Colonic mucosa (tissue), 4 donors: ENCODE data around the gene LORICRIN. TPM values are rescaled to one million over a fixed set of nuclear protein-coding genes. Genes with fewer than 3 reads are reported as not detected.

Experiments used
- DNase-seq: peaks from one replicate; pipeline ENCODE4 v3.0.0-alpha.2; 2020
- H3K27ac ChIP-seq: fragments of 200-600 bp; one replicate; pipeline ENCODE4 v1.8.0; 2021
- H3K27me3 ChIP-seq: fragments of 200-600 bp; one replicate; pipeline ENCODE4 v1.8.0; 2021
- H3K36me3 ChIP-seq: fragments of 200-600 bp; one replicate; pipeline ENCODE4 v1.8.0; 2021
- H3K4me1 ChIP-seq: fragments of 200-600 bp; one replicate; pipeline ENCODE4 v1.8.0; 2021; ENCODE audit warnings: mild to moderate bottlenecking
- H3K4me3 ChIP-seq: fragments of 200-600 bp; one replicate; pipeline ENCODE4 v1.8.0; 2021
- H3K9ac ChIP-seq, 2 donors: one replicate each; pipeline ENCODE4 v1.7.0; 2013; ENCODE audit warnings: control low read depth in 2 of 2, low read depth in 2 of 2, low read length in 2 of 2
- H3K9me3 ChIP-seq: fragments of 200-600 bp; one replicate; pipeline ENCODE4 v1.8.0; 2021
- intact Hi-C: fragments of 100-400 bp; cut with DNase I; formaldehyde crosslinking; loops from one replicate; pipeline ENCODE4 v1.14.1; 2022
- total RNA-seq, 2 donors: library from RNA; stranded (reverse); fragmentation: NEBNext Ultra II Directional in 1 of 2; extraction: Animal tissue kit (Norgen Biotek cat#: 25700) in 1 of 2; gene quantifications; one replicate each; pipeline ENCODE4 v1.2.1, GENCODE V29; 2021
- TF ChIP-seq, protein P1 (sequence below): fragments of 200-600 bp; IDR thresholded peaks from one replicate; pipeline ENCODE4 v1.8.0; 2022; ENCODE audit warnings: antibody characterized with exemption, mild to moderate bottlenecking
- donor health status: healthy.
- donor health status: DM: no; HTN: no; CAD: no.
- donor health status: DM: no; HTN: no; CAD: no.

LORICRIN gene
- total RNA-seq, 2 donors from 2014 or later: not detected

GRCh38 chr1:153288634-153289275 is 29.3 kb downstream of the LORICRIN start:
- no peak overlapping the region for H3K4me3 ChIP-seq
- H3K27me3 ChIP-seq: no peaks in the 10 kb centered on the region
- no peaks in the 10 kb centered on the region for H3K9me3 ChIP-seq
- no peaks in the 10 kb centered on the region for H3K4me1 ChIP-seq
- H3K36me3 ChIP-seq: no peaks in the 10 kb centered on the region
- TF ChIP-seq, protein P1, sequence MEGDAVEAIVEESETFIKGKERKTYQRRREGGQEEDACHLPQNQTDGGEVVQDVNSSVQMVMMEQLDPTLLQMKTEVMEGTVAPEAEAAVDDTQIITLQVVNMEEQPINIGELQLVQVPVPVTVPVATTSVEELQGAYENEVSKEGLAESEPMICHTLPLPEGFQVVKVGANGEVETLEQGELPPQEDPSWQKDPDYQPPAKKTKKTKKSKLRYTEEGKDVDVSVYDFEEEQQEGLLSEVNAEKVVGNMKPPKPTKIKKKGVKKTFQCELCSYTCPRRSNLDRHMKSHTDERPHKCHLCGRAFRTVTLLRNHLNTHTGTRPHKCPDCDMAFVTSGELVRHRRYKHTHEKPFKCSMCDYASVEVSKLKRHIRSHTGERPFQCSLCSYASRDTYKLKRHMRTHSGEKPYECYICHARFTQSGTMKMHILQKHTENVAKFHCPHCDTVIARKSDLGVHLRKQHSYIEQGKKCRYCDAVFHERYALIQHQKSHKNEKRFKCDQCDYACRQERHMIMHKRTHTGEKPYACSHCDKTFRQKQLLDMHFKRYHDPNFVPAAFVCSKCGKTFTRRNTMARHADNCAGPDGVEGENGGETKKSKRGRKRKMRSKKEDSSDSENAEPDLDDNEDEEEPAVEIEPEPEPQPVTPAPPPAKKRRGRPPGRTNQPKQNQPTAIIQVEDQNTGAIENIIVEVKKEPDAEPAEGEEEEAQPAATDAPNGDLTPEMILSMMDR: peak; percentile 34
- H3K27ac ChIP-seq: no peak overlapping the region
- H3K9ac ChIP-seq: no peak overlapping the region
- DNase-seq: peak; percentile 29
- intact Hi-C loops: no loop called here

GRCh38 chr1:153291514-153291913 is 32.0 kb downstream of the LORICRIN start:
- Histone ChIP-seq H3K4me1 (no peaks in the 10 kb centered on the region), H3K27me3 (no peaks in the 10 kb centered on the region), H3K4me3 (no peak overlapping the region), H3K9ac (no peak overlapping the region), H3K36me3 (no peaks in the 10 kb centered on the region), H3K27ac (no peak overlapping the region), H3K9me3 (no peaks in the 10 kb centered on the region)
- DNase-seq: no peak
- intact Hi-C loops: no loop called here
- TF ChIP-seq, protein P1: no peak

DNA sequence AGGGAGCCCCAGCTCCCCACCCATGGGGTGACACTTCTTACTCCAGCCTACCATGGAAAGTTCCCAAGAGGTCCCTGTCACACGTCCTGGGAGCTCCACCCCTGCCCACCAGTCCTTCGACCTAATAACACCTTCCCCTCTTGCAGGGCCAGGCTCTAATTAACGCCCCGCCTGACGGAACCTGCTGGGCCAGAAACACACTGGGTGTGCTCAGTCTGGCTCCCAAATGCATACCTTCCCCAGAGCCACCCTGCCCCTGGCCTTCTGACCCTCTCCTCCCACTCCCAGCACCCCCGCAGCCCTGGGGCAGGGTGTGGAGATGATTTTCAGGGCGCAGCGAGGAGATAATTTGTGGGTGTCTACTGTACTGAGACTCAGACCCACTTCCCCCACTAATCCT is 32.7 kb downstream of the LORICRIN start:
- intact Hi-C loops: no loop called here
- DNase-seq: no peak
- Histone ChIP-seq H3K9me3 (no peaks in the 10 kb centered on the region), H3K4me3 (no peak overlapping the region), H3K27ac (no peak overlapping the region), H3K27me3 (no peaks in the 10 kb centered on the region), H3K36me3 (no peaks in the 10 kb centered on the region), H3K9ac (no peak overlapping the region), H3K4me1 (no peaks in the 10 kb centered on the region)
- TF ChIP-seq, protein P1: no peak

DNA sequence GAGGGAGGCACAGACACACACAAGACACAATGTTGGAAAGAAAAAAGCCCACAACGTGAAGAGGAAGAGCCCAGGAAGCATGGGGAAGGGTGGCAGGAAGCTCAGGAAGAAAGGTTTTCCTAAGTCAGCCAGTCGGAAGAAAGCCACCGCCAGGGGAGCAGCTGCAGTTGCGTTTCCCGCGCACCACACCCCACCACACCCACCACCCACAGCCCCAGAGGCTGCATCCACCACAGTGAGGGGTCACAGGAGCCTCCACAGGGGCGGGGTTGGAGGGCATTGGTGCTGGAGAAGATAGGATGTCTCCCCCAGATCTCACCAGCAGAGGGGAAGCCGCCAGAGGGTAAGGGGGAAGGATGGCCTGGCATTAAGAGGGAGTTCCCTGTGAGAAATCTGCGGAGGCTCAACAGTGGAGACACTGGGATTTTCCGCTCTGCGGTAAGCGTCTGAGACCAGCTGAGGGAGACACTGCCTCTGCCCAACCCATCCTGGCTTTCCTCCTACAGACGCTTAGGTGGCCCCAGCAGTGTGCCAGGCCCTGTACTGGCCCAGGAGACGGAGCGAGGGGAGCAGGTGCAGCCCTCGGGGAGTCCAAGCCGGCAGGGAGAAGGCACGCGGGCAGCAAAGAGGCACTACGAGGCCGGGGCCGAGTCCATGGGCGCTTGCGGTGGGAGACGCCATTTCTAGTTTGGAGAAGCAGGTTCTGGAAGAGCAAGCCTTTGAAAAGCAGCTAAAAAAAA is 33.4 kb downstream of the LORICRIN start:
- Histone ChIP-seq H3K36me3 (no peaks in the 10 kb centered on the region), H3K27ac (no peak overlapping the region), H3K9ac (no peak overlapping the region), H3K27me3 (no peaks in the 10 kb centered on the region), H3K4me3 (no peak overlapping the region), H3K4me1 (no peaks in the 10 kb centered on the region), H3K9me3 (no peaks in the 10 kb centered on the region)
- TF ChIP-seq, protein P1: no peak
- intact Hi-C loops: no loop called here
- DNase-seq: no peak

GRCh38 chr1:153293480-153293775 is 33.9 kb downstream of the LORICRIN start:
- Histone ChIP-seq H3K9ac (no peak overlapping the region), H3K9me3 (no peaks in the 10 kb centered on the region), H3K4me3 (no peak overlapping the region), H3K27me3 (no peaks in the 10 kb centered on the region), H3K27ac (no peak overlapping the region), H3K36me3 (no peaks in the 10 kb centered on the region), H3K4me1 (no peaks in the 10 kb centered on the region)
- DNase-seq: no peak
- intact Hi-C loops: no loop called here
- TF ChIP-seq, protein P1: no peak
